ENCODE data around the gene CIB1. TPM values are rescaled to one million over a fixed set of nuclear protein-coding genes. Genes with fewer than 3 reads are reported as not detected.

The CIB1 gene
- total RNA-seq, 1 experiment from 2014 or later = 23.0 TPM

GRCh38 chr15:90214553-90215196 is 19.1 kb downstream of the CIB1 start:
- Mint-ChIP-seq H3K27ac (0 out of 7 replicates have a peak overlapping the region, but pooled peaks of 1 of the 3 experiments have one; percentile 28), H3K4me3 (no peak overlapping the region), H3K27me3 (ENCODE audit: low read depth) (no peaks in the 10 kb centered on the region), H3K4me1 (peaks cover 9 to 17% of the 10 kb centered on the region in 2 experiments), H3K9me3 (no peaks in the 10 kb centered on the region), H3K36me3 (ENCODE audit: insufficient read depth in 1 of 3, low read depth in 3 of 3) (peaks cover 2 to 15% (median 13%) of the 10 kb centered on the region in 3 experiments; a peak in 5 of 7 replicates)
- Histone ChIP-seq H3K27ac (ENCODE audit: insufficient read length, low read depth, low read length) (no peak overlapping the region), H3K23ac (ENCODE audit: insufficient read length, low read depth, low read length) (no peak overlapping the region), H4K20me1 (ENCODE audit: control insufficient read depth, insufficient read depth, insufficient read length) (no peaks in the 10 kb centered on the region), H2BK120ac (ENCODE audit: low read depth, low read length, poor library complexity, severe bottlenecking) (no peak overlapping the region), H2BK5ac (ENCODE audit: insufficient read length, low read length) (no peak overlapping the region), H3K14ac (ENCODE audit: insufficient read depth, low read length) (no peak overlapping the region), H2BK15ac (ENCODE audit: low read depth, low read length) (no peak overlapping the region), H3K79me1 (ENCODE audit: insufficient read depth, low read depth, low read length, poor library complexity, severe bottlenecking) (no peaks in the 10 kb centered on the region), H3K79me2 (ENCODE audit: insufficient read depth, low read length) (no peaks in the 10 kb centered on the region; the same call in 1 of the 2 replicates), H3T11ph (ENCODE audit: low read length) (no peak overlapping the region), H4K8ac (replicated peaks; ENCODE audit: insufficient read length, low read depth, low read length) (no peak overlapping the region), H3K9me3 (ENCODE audit: control insufficient read depth, low read depth, low read length) (no peaks in the 10 kb centered on the region), H3K4ac (ENCODE audit: low read depth, low read length) (no peak overlapping the region), H4K5ac (ENCODE audit: insufficient read length, low read depth, low read length) (no peak overlapping the region), H3K27me3 (ENCODE audit: insufficient read depth, low read length) (no peaks in the 10 kb centered on the region), H2BK12ac (ENCODE audit: insufficient read length, low read depth, low read length) (no peak overlapping the region), H3K9ac (ENCODE audit: extremely low read depth, insufficient read length, low read length) (no peak overlapping the region), H3K23me2 (ENCODE audit: insufficient read length, low read depth, low read length, poor library complexity, severe bottlenecking) (peaks cover 4% of the 10 kb centered on the region), H3K4me1 (ENCODE audit: insufficient read depth, low read length) (no peaks in the 10 kb centered on the region), H4K91ac (ENCODE audit: insufficient read length, low read depth, low read length) (no peak overlapping the region), H3K18ac (ENCODE audit: insufficient read length, low read depth, low read length) (no peak overlapping the region), H3K4me2 (ENCODE audit: insufficient read depth, insufficient read length, low read length) (no peak overlapping the region), H3K56ac (ENCODE audit: insufficient read length, low read depth, low read length) (no peak overlapping the region), H2AK5ac (ENCODE audit: insufficient read length, low read length) (no peak overlapping the region), H2BK20ac (ENCODE audit: low read depth, low read length, poor library complexity, severe bottlenecking) (no peak overlapping the region), H2AFZ (ENCODE audit: low read length) (no peak overlapping the region)
- DNase-seq = no peak
- WGBS (ENCODE audit: extremely low coverage, insufficient read length, low lambda C conversion rate) = no CpG with 5 or more reads among the region's 8 CpGs
- peak; percentile 50 for TF ChIP-seq CTCF (conservative IDR thresholded peaks at IDR 0.05)

All from H9 (cell line).